H1 (cell line): ENCODE measurements around the gene CEP89. TPM values are rescaled to one million over a fixed set of nuclear protein-coding genes. Genes with fewer than 3 reads are reported as not detected.
"Not testable (repeated sequence)": the region's sequence is repeated elsewhere in the genome, so short reads cannot be mapped to it uniquely, and the experiment has no call there.

Experiments used
- CTCF ChIA-PET: fragments of 300-600 bp; sonication (Branson Sonifier 250); formaldehyde crosslinking; loops from one replicate; lab custom pipeline; 2021; ENCODE audit not compliant: partially characterized antibody; lab: Charles Lee
- POLR2A ChIA-PET: fragments of 300-600 bp; sonication (Branson Sonifier 250); formaldehyde crosslinking; loops from one replicate; lab custom pipeline; 2021; ENCODE audit warnings: inconsistent platforms; ENCODE audit not compliant: partially characterized antibody; lab: Charles Lee
- DNase-seq, 2 experiments: peaks; one replicate each; pipeline versions ENCODE4 v3.0.0 to v3.0.0-alpha.2; 2010 to 2022; ENCODE audit warnings: low spot score in 2 of 2, low read depth in 1 of 2, mixed read lengths in 1 of 2
- FAIRE-seq: peaks from 2 replicates; lab custom pipeline; 2011; peaks lifted over from hg19 to GRCh38; lab: Jason Lieb, UNC
- H2AFZ ChIP-seq: 2 replicates; pipeline ENCODE4 v1.8.1; 2012; ENCODE audit warnings: low read length, inconsistent platforms
- H2AK5ac ChIP-seq: 2 replicates; pipeline ENCODE4 v1.6.1; 2013; ENCODE audit warnings: low read depth, low read length
- H2BK120ac ChIP-seq: replicated peaks from 2 replicates; pipeline ENCODE3; 2013; ENCODE audit warnings: low read depth, low read length, inconsistent platforms
- H2BK12ac ChIP-seq: 2 replicates; pipeline ENCODE4 v1.6.1; 2013; ENCODE audit warnings: low read depth, low read length
- H2BK15ac ChIP-seq: 2 replicates; pipeline ENCODE4 v1.6.1; 2013; ENCODE audit warnings: low read length
- H2BK20ac ChIP-seq: 2 replicates; pipeline ENCODE4 v1.6.1; 2013; ENCODE audit warnings: low read length
- H2BK5ac ChIP-seq: 2 replicates; pipeline ENCODE4 v1.6.1; 2013; ENCODE audit warnings: low read depth, low read length
- H3K14ac ChIP-seq: 2 replicates; pipeline ENCODE4 v1.6.1; 2013; ENCODE audit warnings: inconsistent platforms; ENCODE audit not compliant: insufficient read length
- H3K18ac ChIP-seq: 2 replicates; pipeline ENCODE4 v1.6.1; 2013; ENCODE audit warnings: low read length; ENCODE audit errors: extremely low read depth
- H3K23ac ChIP-seq: 2 replicates; pipeline ENCODE4 v1.6.1; 2013; ENCODE audit warnings: inconsistent platforms; ENCODE audit not compliant: insufficient read length
- H3K23me2 ChIP-seq: 2 replicates; pipeline ENCODE4 v1.6.1; 2013; ENCODE audit warnings: low read depth, low read length
- H3K27ac ChIP-seq: 2 replicates; pipeline ENCODE4 v1.6.1; 2011; ENCODE audit warnings: low read depth, low read length, inconsistent platforms
- H3K27me3 ChIP-seq, 4 experiments: replicated peaks in 1 of 4; 1 replicate in 1 of 4; 2 replicates in 3 of 4; pipeline versions ENCODE4 v1.6.1 to v1.8.1; 2011 to 2013; ENCODE audit warnings: low read length in 3 of 4, mild to moderate bottlenecking in 3 of 4, inconsistent platforms in 2 of 4, mixed read lengths in 2 of 4, moderate library complexity in 1 of 4; ENCODE audit not compliant: control insufficient read depth in 3 of 4, insufficient read depth in 3 of 4; ENCODE audit errors: extremely low read depth in 1 of 4
- H3K36me3 ChIP-seq, 4 experiments: 2 replicates each; pipeline versions ENCODE4 v1.6.1 to v1.8.1; 2011 to 2013; ENCODE audit warnings: mild to moderate bottlenecking in 4 of 4, low read length in 3 of 4, moderate library complexity in 2 of 4, control low read depth in 1 of 4, inconsistent platforms in 1 of 4; ENCODE audit not compliant: insufficient read depth in 4 of 4, control insufficient read depth in 2 of 4
- H3K4ac ChIP-seq: replicated peaks from 2 replicates; pipeline ENCODE3; 2013; ENCODE audit warnings: low read length, low read depth, mixed read lengths, inconsistent platforms; ENCODE audit not compliant: insufficient read length
- H3K4me1 ChIP-seq, 4 experiments: replicated peaks in 1 of 4; 1 replicate in 1 of 4; 2 replicates in 3 of 4; pipeline versions ENCODE4 v1.6.1 to v1.8.1; 2011 to 2013; ENCODE audit warnings: low read length in 3 of 4, inconsistent platforms in 2 of 4, mixed read lengths in 1 of 4; ENCODE audit not compliant: insufficient read depth in 4 of 4, control insufficient read depth in 3 of 4
- H3K4me2 ChIP-seq, 2 experiments: 2 replicates each; pipeline versions ENCODE4 v1.6.1 to v1.8.1; 2011 to 2013; ENCODE audit warnings: low read depth in 2 of 2, low read length in 2 of 2, control low read depth in 1 of 2, inconsistent platforms in 1 of 2, mild to moderate bottlenecking in 1 of 2; ENCODE audit not compliant: insufficient read depth in 1 of 2
- H3K4me3 ChIP-seq, 4 experiments: fragments of 200-600, 300-600 bp in 1 of 4; sonication (generic), shearing (Covaris generic), sonication (Bioruptor Twin) in 1 of 4; 2 replicates each; pipeline versions ENCODE4 v1.5.1 to v1.8.1; 2011 to 2016; ENCODE audit warnings: low read length in 4 of 4, low read depth in 3 of 4, control low read depth in 2 of 4, inconsistent platforms in 2 of 4, mild to moderate bottlenecking in 2 of 4, mixed read lengths in 1 of 4, moderate library complexity in 1 of 4; ENCODE audit not compliant: insufficient read depth in 2 of 4; ENCODE audit errors: extremely low read depth in 1 of 4
- H3K56ac ChIP-seq: replicated peaks from 2 replicates; pipeline ENCODE3; 2013; ENCODE audit warnings: low read depth, mild to moderate bottlenecking, mixed read lengths, low read length, inconsistent platforms; ENCODE audit not compliant: insufficient read length
- H3K79me1 ChIP-seq: 2 replicates; pipeline ENCODE4 v1.6.1; 2013; ENCODE audit warnings: low read depth, low read length, control low read depth
- H3K79me2 ChIP-seq, 2 experiments: 2 replicates each; pipeline versions ENCODE4 v1.6.1 to v1.8.1; 2012 to 2013; ENCODE audit warnings: low read length in 2 of 2, mild to moderate bottlenecking in 2 of 2, inconsistent platforms in 1 of 2; ENCODE audit not compliant: insufficient read depth in 2 of 2, control insufficient read depth in 1 of 2
- H3K9ac ChIP-seq, 4 experiments: replicated peaks in 1 of 4; 1 replicate in 1 of 4; 2 replicates in 3 of 4; pipeline versions ENCODE4 v1.6.1 to v1.8.1; 2011 to 2013; ENCODE audit warnings: low read depth in 3 of 4, low read length in 3 of 4, control low read depth in 2 of 4, mild to moderate bottlenecking in 2 of 4, moderate library complexity in 2 of 4, inconsistent platforms in 1 of 4; ENCODE audit errors: extremely low read depth in 1 of 4
- H3K9me3 ChIP-seq, 2 experiments: 2 replicates each; pipeline versions ENCODE4 v1.6.1 to v1.8.1; 2012 to 2013; ENCODE audit warnings: mild to moderate bottlenecking in 2 of 2, moderate library complexity in 2 of 2, control low read depth in 1 of 2, inconsistent platforms in 1 of 2, low read depth in 1 of 2, low read length in 1 of 2, mixed read lengths in 1 of 2; ENCODE audit not compliant: insufficient read depth in 2 of 2
- H4K20me1 ChIP-seq, 2 experiments: replicated peaks in 1 of 2; 2 replicates each; pipeline versions ENCODE3 to v1.8.1; 2011 to 2013; ENCODE audit warnings: inconsistent platforms in 2 of 2, low read length in 2 of 2, mild to moderate bottlenecking in 1 of 2; ENCODE audit not compliant: insufficient read depth in 2 of 2, control insufficient read depth in 1 of 2
- H4K5ac ChIP-seq: 2 replicates; pipeline ENCODE4 v1.6.1; 2013; ENCODE audit warnings: low read length, low read depth, mixed read lengths, inconsistent platforms; ENCODE audit not compliant: insufficient read length
- H4K8ac ChIP-seq: 2 replicates; pipeline ENCODE4 v1.8.0; 2013; ENCODE audit warnings: mild to moderate bottlenecking, moderate library complexity, low read length, inconsistent platforms; ENCODE audit not compliant: insufficient read depth; ENCODE audit errors: extremely low read depth
- H4K91ac ChIP-seq: replicated peaks from 2 replicates; pipeline ENCODE3; 2013; ENCODE audit warnings: low read length, mixed read lengths, inconsistent platforms; ENCODE audit not compliant: insufficient read length
- WGBS, 2 experiments: shearing (Covaris generic) in 1 of 2; methylation state at CpG; one replicate each; pipeline versions ENCODE4 v1.1.6 to v1.1.7; 2013 to 2015; ENCODE audit warnings: low lambda C conversion rate in 2 of 2, mixed read lengths in 2 of 2, inconsistent platforms in 1 of 2, low coverage in 1 of 2, missing lambda C conversion rate in 1 of 2; ENCODE audit not compliant: insufficient replicate concordance in 2 of 2, insufficient coverage in 1 of 2, insufficient read length in 1 of 2; ENCODE audit errors: extremely low coverage in 1 of 2, missing lambda C conversion rate in 1 of 2; 5-methylcytosine and 5-hydroxymethylcytosine counted together
- polyA plus RNA-seq, 7 experiments: library from polyadenylated mRNA; depleted of rRNA in 3 of 7; stranded (reverse) in 5 of 7; unstranded in 2 of 7; fragments of >200 nt in 5 of 7; fragments of 200-250 nt in 2 of 7; gene quantifications; 1 replicate in 5 of 7; 2 replicates in 1 of 7; 4 replicates in 1 of 7; pipeline versions ENCODE4 v1.2.1 to v1.2.3, GENCODE V29; 2011 to 2013; ENCODE audit warnings: missing spikeins in 2 of 7, mixed read lengths in 2 of 7
- total RNA-seq: library from RNA; stranded (reverse); fragmentation: NEBNext Ultra II Directional; extraction: Animal tissue kit (Norgen Biotek cat#: 25700); gene quantifications from 2 replicates; pipeline ENCODE4 v1.2.1, GENCODE V29; 2021

CEP89 gene
- total and polyA plus RNA-seq, 2 of the 8 experiments (the other 6 are each of a cell fraction or from before 2014, with no cell fraction given), result 23.0 to 23.6 TPM

DNA sequence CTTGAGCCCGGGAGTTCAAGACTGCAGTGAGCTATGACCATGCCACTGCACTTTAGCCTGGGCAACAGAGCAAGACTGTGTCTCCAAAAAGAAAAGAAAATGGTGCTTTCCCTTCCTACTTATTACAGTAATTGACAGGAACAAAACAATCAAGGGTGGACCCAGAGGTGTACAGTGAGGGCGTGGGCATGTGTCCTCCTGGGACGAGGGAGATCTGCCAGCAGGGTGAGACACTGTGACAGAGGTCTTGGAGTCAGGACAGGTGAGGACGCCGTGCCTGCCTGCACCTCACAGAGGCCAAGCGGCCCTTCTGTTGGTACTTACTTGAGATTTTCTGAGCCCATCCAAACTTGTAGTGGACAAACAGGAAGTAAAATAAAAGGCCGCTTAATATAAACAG is 138.9 kb downstream of the CEP89 start:
- H3K79me1 ChIP-seq, H3K23me2 ChIP-seq, H3K9me3 ChIP-seq, DNase-seq, H3K56ac ChIP-seq, H3K27me3 ChIP-seq, H3K4me3 ChIP-seq, H3K4me2 ChIP-seq, H3K79me2 ChIP-seq, H4K20me1 ChIP-seq, H3K14ac ChIP-seq, H2AFZ ChIP-seq, H2BK20ac ChIP-seq, H2BK5ac ChIP-seq, POLR2A ChIA-PET, H4K91ac ChIP-seq, H3K4me1 ChIP-seq, H2BK120ac ChIP-seq, H2BK15ac ChIP-seq, H3K27ac ChIP-seq, H3K23ac ChIP-seq, H3K36me3 ChIP-seq, H3K9ac ChIP-seq, H4K5ac ChIP-seq, H3K4ac ChIP-seq, H4K8ac ChIP-seq, H2AK5ac ChIP-seq, H2BK12ac ChIP-seq, H3K18ac ChIP-seq: not testable (repeated sequence)
- peak; percentile 62 for FAIRE-seq
- CTCF ChIA-PET, result interaction anchor here (0.6 kb wide), 1 partner anchor 799 kb away, joined by 3 read pairs; no protein-coding TSS in a partner anchor
- WGBS, 2 experiments, result 91% methylated on average over 6 of the region's 7 CpGs; no CpG with 5 or more reads in 1 of the 2 experiments

DNA sequence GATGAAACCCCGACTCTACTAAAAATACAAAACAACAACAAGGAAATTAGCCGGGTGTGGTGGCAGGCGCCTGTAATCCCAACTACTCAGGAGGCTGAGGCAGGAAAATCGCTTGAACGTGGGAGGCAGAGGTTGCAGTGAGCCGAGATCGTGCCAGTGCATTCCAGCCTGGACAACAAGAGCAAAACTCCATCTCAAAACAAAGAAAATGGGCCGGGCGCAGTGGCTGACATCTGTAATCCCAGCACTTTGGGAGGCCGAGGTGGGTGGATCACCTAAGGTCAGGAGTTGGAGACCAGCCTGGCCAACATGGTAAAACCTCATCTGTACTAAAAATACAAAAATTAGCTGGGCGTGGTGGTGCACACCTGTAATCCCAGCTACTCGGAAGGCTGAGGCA is 139.7 kb downstream of the CEP89 start:
- H3K18ac ChIP-seq, H3K9ac ChIP-seq, FAIRE-seq, H4K20me1 ChIP-seq, H3K4me2 ChIP-seq, H3K27ac ChIP-seq, H3K23me2 ChIP-seq, POLR2A ChIA-PET, H3K9me3 ChIP-seq, H3K27me3 ChIP-seq, H2BK20ac ChIP-seq, DNase-seq, H3K56ac ChIP-seq, H2BK12ac ChIP-seq, H2AK5ac ChIP-seq, H4K91ac ChIP-seq, H3K23ac ChIP-seq, H3K4ac ChIP-seq, H3K14ac ChIP-seq, H3K79me2 ChIP-seq, H2BK5ac ChIP-seq, H2AFZ ChIP-seq, H4K8ac ChIP-seq, H3K36me3 ChIP-seq, H3K4me1 ChIP-seq, H4K5ac ChIP-seq, H3K4me3 ChIP-seq, H2BK120ac ChIP-seq, H2BK15ac ChIP-seq, H3K79me1 ChIP-seq: not testable (repeated sequence)
- CTCF ChIA-PET, result interaction anchor here (0.6 kb wide), 1 partner anchor 798 kb away, joined by 3 read pairs; no protein-coding TSS in a partner anchor
- 93% methylated on average over 12 of the region's 12 CpGs; no CpG with 5 or more reads in 1 of the 2 experiments for WGBS, 2 experiments
